GM19043 (cell line): ENCODE measurements around the gene GLG1.
"Not testable (repeated sequence)": the region's sequence is repeated elsewhere in the genome, so short reads cannot be mapped to it uniquely, and the experiment has no call there.

Experiments used
- ATAC-seq: cut with Tn5 transposase; IDR thresholded peaks from one replicate; pipeline ENCODE4 v1.9.1; 2021; ENCODE audit warnings: low read depth; ENCODE audit not compliant: unreplicated experiment

GLG1 gene

GRCh38 chr16:74575807-74576643, 30.9 kb downstream of the GLG1 start:
- no peak for ATAC-seq

DNA sequence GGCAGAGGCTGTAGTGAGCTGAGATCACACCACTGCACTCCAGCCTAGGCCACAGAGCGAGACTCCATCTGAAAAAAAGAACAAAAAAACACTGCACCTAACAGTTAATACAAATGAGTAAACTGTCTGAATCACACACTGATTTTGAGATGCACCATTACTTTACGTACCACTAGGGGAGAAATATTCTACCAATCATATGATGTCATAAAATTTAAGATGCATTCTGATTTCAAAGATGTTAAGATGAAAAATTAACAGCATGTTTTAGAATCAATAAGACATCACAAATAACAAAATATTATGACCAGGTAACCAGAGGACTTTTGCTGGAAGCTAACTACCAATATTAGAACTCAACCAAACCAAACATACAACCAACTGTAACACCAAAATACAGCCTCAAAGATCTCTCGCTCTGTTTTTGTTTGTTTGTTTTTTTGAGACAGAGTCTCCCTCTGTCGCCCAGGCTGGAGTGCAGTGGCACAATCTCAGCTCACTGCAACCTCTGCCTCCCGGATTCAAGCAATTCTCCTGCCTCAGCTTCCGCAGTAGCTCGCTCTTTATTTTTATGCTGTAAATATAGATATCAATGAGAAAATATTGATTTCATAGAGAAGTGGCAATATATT, 31.6 kb downstream of the GLG1 start:
- no peak for ATAC-seq

GRCh38 chr16:74574146-74574545, 32.8 kb downstream of the GLG1 start:
- ATAC-seq, result no peak

DNA sequence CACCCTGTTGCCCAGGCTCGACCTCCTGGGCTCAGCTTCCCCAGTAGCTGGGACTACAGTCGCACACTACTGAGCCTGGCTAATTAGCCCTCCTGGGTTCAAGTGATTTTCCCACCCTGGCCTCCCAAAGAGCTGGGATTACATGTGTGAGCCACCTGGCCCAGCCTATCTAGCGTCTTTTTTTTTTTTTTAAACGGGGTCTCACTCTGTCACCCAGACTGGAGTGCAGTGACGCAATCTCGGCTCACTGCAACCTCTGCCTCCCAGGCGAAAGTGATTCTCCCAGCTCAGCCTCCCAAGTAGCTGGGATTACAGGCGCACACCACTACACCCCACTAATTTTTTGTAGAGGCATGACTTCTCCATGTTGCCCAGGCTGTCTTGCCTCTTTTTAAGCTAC, 33.3 kb downstream of the GLG1 start:
- no peak for ATAC-seq

DNA sequence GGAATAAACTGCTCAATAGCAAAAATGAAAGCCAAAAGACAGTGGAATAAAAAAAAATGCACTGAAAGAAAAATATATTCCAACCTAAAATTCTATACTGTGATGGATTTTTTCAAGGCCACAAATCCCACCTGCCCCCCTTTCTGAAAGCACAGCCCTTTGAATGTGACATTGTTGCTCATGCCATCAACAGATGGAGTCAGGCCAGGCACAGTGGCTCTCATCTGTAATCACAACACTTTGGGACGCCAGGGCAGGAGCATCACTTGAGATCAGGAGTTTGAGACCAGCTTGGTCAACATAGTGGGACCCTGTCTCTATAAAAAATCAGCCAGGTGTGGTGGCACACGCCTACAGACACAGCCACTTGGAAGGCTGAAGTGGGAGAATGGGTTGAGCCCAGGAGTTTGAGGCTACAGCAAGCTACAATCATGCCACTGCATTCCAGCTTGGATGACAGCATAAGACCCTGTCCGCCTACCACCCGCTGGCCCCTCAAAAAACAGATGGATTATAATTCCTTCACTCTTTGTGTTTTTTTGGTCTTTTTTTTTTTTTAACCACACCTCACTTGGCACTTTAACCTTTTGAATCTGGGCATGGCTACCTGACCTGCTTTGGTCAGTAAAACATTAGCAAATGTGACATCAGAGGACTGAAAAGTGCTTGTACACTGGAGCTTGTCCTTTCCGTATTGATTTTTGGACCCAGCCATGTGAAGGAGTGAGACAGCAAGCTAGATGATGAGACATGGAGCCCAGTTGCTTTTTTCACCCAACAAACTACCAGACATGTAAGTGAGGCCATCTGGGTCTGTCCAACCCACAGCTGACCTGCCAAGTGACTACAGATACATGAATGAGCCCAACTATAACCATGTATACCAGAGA, 36.3 kb downstream of the GLG1 start:
- no peak for ATAC-seq

DNA sequence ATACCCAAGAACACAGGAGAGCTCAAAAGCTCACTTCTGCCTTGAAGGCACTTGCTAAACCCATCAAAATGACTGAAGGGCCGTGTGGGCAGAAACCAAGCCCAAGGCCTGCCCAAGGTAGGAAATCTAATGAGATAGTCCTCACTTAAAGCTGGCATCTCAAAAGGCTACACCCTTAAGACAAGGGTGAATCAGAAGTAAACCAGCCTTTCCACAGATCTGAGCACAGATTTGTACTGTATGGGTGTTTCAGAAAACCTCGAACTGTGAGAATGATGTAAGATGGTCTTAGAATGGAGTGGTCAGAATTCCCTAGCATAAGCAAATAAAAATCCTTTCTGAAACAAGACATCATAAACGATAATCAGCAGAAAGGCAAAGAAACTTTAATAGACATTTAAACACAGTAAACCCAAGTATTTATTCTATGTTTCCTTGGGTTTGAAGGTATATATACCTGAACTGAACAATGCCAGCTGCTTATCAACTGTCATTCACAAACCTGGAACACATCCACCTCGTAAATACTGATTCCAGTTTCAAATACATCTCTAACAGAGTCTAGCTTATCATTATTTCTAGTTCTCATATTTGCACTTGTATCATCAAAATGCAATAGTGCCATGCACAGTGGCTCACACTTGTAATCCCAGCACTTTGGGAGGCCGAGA, 37.8 kb downstream of the GLG1 start:
- ATAC-seq, result no peak

DNA sequence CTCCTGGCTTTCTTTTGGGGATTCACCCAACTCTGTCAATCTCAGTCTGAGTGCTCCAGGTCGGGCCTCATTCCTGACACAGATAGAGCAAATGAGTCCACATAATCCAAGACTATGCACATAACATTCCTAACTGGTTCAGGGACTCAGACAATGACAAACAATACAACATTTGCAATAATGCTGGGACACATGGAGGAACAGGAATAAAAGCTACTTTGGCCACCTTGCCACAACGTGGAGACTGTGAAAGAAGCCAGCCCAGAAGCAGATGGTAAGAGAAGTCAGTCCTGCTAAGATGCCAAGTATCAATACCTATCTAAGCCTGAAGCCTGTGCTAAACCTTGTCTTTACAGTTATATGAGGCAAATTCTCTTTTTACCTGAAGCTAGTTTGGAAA, 39.0 kb downstream of the GLG1 start:
- ATAC-seq, result no peak

- no peak for ATAC-seq
Observed at GRCh38 chr16:74565378-74565777, 41.5 kb downstream of the GLG1 start.

- no peak for ATAC-seq
Observed at GRCh38 chr16:74564451-74564984, 42.4 kb downstream of the GLG1 start.

DNA sequence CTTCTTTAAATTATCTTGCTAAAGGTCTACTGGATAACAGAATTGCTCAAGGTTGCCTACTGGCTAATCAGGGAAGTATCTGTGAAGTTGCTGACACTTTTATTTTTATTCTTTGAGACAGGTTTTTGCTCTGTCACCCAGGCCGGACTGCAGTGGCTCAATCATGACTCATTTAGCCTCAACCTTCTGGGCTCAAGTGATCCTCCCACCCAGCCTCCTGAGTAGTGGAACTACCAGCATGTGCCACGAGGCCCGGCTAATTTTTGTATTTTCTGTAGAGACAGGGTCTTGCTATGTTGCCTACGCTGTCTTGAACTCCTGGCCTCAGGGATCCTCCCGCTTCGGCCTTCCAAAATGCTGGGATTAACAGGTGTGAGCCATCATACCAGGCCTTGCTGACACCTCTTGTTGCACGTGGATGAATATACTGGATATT, 43.1 kb downstream of the GLG1 start:
- ATAC-seq, result no peak

- no peak for ATAC-seq
Observed at GRCh38 chr16:74562117-74562516, 44.8 kb downstream of the GLG1 start.

GRCh38 chr16:74561626-74562025, 45.3 kb downstream of the GLG1 start:
- no peak for ATAC-seq

DNA sequence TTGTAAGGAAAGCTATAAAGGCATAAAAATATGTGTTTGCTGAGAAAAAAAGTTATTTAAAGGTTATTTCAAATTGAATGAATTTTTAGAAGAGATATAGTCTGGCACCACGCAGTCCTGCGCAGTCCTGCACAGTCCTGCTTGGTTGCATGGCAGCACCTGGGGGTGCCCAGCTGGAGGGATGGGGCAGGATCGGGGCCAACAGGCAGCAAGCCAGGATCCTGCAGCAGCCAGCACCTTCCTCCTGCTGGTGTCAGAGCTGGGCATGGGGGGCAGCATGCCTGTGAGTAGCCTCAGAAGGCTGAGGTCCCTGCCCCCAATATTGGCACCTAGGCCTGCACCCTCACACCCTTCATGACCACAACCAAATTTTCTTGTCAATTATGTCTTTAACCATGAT, 46.0 kb downstream of the GLG1 start:
- ATAC-seq, result no peak

GRCh38 chr16:74558873-74559272, 48.0 kb downstream of the GLG1 start:
- ATAC-seq, result no peak

DNA sequence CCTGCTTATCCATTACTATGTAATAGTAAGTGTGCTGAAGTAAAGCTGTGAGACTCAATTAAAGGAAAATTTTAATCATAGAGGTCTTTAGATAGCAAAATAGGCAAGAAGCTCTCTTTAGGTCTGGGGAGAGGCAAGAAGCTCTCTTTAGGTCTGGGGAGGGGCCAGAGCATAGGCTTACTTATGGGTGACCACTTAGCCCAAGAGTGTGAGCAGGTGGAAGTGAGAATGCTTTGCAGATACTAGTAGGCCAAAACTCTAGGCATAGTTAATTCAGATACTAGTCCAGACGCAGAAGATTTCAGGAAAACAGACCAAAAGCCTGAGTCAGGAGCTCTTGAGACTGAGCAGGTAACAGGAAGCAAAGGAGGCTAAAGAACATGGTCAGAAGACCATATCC, 49.6 kb downstream of the GLG1 start:
- ATAC-seq, result no peak

- ATAC-seq, result no peak
Observed at GRCh38 chr16:74556375-74556922, 50.5 kb downstream of the GLG1 start.

DNA sequence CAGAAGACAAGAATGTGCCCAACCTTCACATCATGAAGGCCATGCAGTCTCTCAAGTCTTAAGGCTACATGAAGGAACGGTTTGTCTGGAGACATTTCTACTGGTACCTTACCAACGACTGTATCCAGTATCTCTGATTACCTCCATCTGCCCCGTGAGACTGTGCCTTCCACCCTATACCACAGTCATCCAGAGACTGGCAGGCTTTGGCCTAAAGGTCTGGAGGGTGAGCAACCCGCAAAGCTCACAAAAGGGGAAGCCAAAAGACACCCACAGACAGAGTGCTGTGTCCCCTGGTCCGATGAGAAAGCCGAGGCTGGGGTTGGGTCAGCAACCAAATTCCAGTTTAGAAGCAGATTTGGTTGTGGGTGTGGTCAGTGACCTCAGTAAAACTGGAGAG, 54.6 kb downstream of the GLG1 start:
- not testable (repeated sequence) for ATAC-seq

DNA sequence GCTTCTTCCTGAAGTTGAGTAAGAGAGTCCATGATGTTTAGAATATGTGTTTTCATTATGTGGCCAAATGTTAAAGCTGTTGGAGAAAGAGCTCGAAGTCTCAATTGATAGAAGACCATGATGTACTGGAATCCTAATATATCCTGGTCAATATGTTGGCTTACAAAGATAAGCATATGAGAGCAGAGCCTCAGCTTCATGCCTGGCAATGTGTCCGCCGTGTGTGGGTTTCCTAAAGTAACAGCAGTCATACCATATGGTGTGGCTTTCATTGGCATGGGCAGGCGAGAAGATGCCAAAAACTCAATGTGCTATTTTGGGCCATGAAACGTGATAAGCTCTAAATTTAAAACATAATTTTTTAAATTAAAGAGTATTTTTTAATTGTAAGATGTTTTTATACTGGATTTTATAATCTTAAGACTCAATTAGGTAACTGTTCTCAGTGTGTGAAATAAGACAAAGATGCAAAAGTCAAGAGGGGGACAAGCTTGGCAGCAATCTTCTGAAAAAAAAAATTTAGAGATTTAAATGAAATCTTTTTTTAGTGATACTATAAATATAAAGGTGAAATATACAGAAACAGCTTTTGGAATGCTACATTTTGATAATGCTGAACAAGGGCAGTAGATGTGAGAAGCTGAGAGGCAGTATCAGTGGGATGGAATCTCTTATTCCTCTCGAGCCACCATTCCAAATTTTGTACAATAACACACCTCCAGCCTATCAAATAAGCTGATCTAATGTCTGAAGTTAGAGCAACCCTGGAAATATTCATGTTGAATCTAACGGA, 56.5 kb downstream of the GLG1 start:
- ATAC-seq, result not testable (repeated sequence)

- ATAC-seq, result not testable (repeated sequence)
Observed at GRCh38 chr16:74546112-74546511, 60.8 kb downstream of the GLG1 start.
